GM12878 (cell line): ENCODE measurements around the gene EPB41L4B. TPM values are rescaled to one million over a fixed set of nuclear protein-coding genes. Genes with fewer than 3 reads are reported as not detected.

ENCODE experiments used
- ATAC-seq: fragments of 200-7000 bp; cut with Tn5 transposase; 3 replicates; pipeline ENCODE4 v1.9.1; 2020; ENCODE audit warnings: mild to moderate bottlenecking, moderate library complexity
- BruUV-seq: library from RNA; stranded (reverse); fragments of 400-500 nt; replicated peaks from 2 replicates; lab custom pipeline; 2021; lab: Mats Ljungman, UMichigan
- CTCF ChIA-PET: fragments of 300-600 bp; sonication (Branson Sonifier 250); formaldehyde crosslinking; extraction: SDS; loops from one replicate; lab custom pipeline; 2021; ENCODE audit warnings: inconsistent platforms; lab: Yijun Ruan, JAX
- POLR2A ChIA-PET: fragments of 350-600 bp; formaldehyde crosslinking; extraction: SDS; loops from one replicate; lab custom pipeline; 2021; ENCODE audit warnings: inconsistent platforms; lab: Charles Lee
- RAD21 ChIA-PET: fragments of 300-600 bp; sonication (Branson Sonifier 250); formaldehyde crosslinking; loops from one replicate; lab custom pipeline; 2023; ENCODE audit warnings: antibody characterized with exemption; ENCODE audit not compliant: unreplicated experiment; lab: Charles Lee
- SMC1A ChIA-PET: fragments of 300-600 bp; sonication (Branson Sonifier 250); formaldehyde crosslinking; loops from one replicate; lab custom pipeline; 2023; ENCODE audit not compliant: unreplicated experiment, uncharacterized antibody; lab: Charles Lee
- DNase-seq: peaks from one replicate; pipeline ENCODE4 v3.0.0-alpha.2; 2011; ENCODE audit warnings: low read depth, low spot score
- FAIRE-seq: peaks from 3 replicates; lab custom pipeline; 2011; peaks lifted over from hg19 to GRCh38; lab: Jason Lieb, UNC
- H2AFZ ChIP-seq: 2 replicates; pipeline ENCODE4 v1.6.0; 2011; ENCODE audit warnings: low read depth, low read length, control low read depth; ENCODE audit not compliant: control insufficient read depth
- H3K27ac ChIP-seq: 2 replicates; pipeline ENCODE4 v1.5.1; 2011; ENCODE audit warnings: control low read depth; ENCODE audit not compliant: control insufficient read depth, insufficient read depth
- H3K27me3 ChIP-seq, 2 experiments: replicated peaks in 1 of 2; 2 replicates each; pipeline versions ENCODE4 v1.6.0 to v1.6.1; 2011; ENCODE audit warnings: low read length in 1 of 2; ENCODE audit not compliant: control insufficient read depth in 2 of 2, insufficient read depth in 2 of 2
- H3K36me3 ChIP-seq, 2 experiments: 2 replicates each; pipeline ENCODE4 v1.5.1; 2011; ENCODE audit warnings: low read length in 1 of 2; ENCODE audit not compliant: control insufficient read depth in 2 of 2, insufficient read depth in 2 of 2
- H3K4me1 ChIP-seq: 2 replicates; pipeline ENCODE4 v1.6.1; 2011; ENCODE audit warnings: mild to moderate bottlenecking, low read length, moderate library complexity, mixed read lengths; ENCODE audit not compliant: control insufficient read depth, insufficient read depth
- H3K4me2 ChIP-seq: 2 replicates; pipeline ENCODE4 v1.6.0; 2011; ENCODE audit warnings: control low read depth; ENCODE audit not compliant: control insufficient read depth, insufficient read depth
- H3K4me3 ChIP-seq: fragments of 200-600 bp; sonication (generic); 2 replicates; pipeline ENCODE4 v1.5.1; 2016
- H3K79me2 ChIP-seq: 2 replicates; pipeline ENCODE4 v1.6.0; 2011; ENCODE audit warnings: low read length; ENCODE audit not compliant: control insufficient read depth, insufficient read depth
- H3K9ac ChIP-seq: 2 replicates; pipeline ENCODE4 v1.8.0; 2011; ENCODE audit warnings: low read length, control low read depth, mixed read lengths; ENCODE audit not compliant: control insufficient read depth, insufficient read depth
- H3K9me3 ChIP-seq: replicated peaks from 3 replicates; pipeline ENCODE4 v1.5.1; 2011; ENCODE audit warnings: mild to moderate bottlenecking, low read length; ENCODE audit not compliant: control insufficient read depth, insufficient read depth
- H4K20me1 ChIP-seq: 2 replicates; pipeline ENCODE4 v1.6.0; 2011; ENCODE audit not compliant: control insufficient read depth, insufficient read depth
- CBX5 ChIP-seq: sonication (generic); IDR thresholded peaks from 2 replicates; pipeline ENCODE4 v1.6.1; 2016; ENCODE audit warnings: low read depth, moderate library complexity, mild to moderate bottlenecking, inconsistent platforms
- KLF5 ChIP-seq: fragments of 450-650 bp; IDR thresholded peaks from 2 replicates; pipeline ENCODE4 v1.6.1; 2014; ENCODE audit warnings: mild to moderate bottlenecking; ENCODE audit not compliant: partially characterized antibody
- MTA3 ChIP-seq: IDR thresholded peaks from 2 replicates; pipeline ENCODE4 v1.6.1; 2012; ENCODE audit warnings: low read length, inconsistent platforms, borderline replicate concordance
- NKRF ChIP-seq: fragments of 450-650 bp; conservative IDR thresholded peaks from 2 replicates; pipeline ENCODE4 v1.6.1; 2017; ENCODE audit warnings: mild to moderate bottlenecking, moderate library complexity
- NR2C2 ChIP-seq: IDR thresholded peaks from 2 replicates; pipeline ENCODE4 v1.6.1; 2011; ENCODE audit warnings: borderline replicate concordance, low read depth; ENCODE audit not compliant: control insufficient read depth, insufficient read length
- PBX3 ChIP-seq: IDR thresholded peaks from 2 replicates; pipeline ENCODE4 v1.6.1; 2011; ENCODE audit warnings: mild to moderate bottlenecking, low read depth, low read length, moderate library complexity; ENCODE audit not compliant: insufficient replicate concordance
- SKIL ChIP-seq: fragments of 450-650 bp; IDR thresholded peaks from 2 replicates; pipeline ENCODE4 v1.6.1; 2017; ENCODE audit warnings: mild to moderate bottlenecking, low read depth, inconsistent platforms; ENCODE audit not compliant: poor library complexity, severe bottlenecking
- SMC3 ChIP-seq: IDR thresholded peaks from 2 replicates; pipeline ENCODE4 v1.6.1; 2011; ENCODE audit warnings: low read length, improper control_type of control experiment, borderline replicate concordance
- SREBF2 ChIP-seq: IDR thresholded peaks from 2 replicates; pipeline ENCODE4 v1.6.1; 2012; ENCODE audit warnings: mild to moderate bottlenecking, low read length
- STAT1 ChIP-seq: fragments of 450-650 bp; conservative IDR thresholded peaks from 2 replicates; pipeline ENCODE4 v1.6.1; 2014; ENCODE audit warnings: antibody characterized with exemption, mild to moderate bottlenecking
- SUPT20H ChIP-seq: IDR thresholded peaks from 2 replicates; pipeline ENCODE4 v1.6.1; 2011; ENCODE audit warnings: low read depth, mild to moderate bottlenecking, low read length, moderate library complexity, borderline replicate concordance; ENCODE audit not compliant: control insufficient read depth
- ZZZ3 ChIP-seq: IDR thresholded peaks from 2 replicates; pipeline ENCODE4 v1.6.1; 2011; ENCODE audit warnings: low read depth; ENCODE audit not compliant: control insufficient read depth, insufficient read length
- WGBS: methylation state at CpG from one replicate; pipeline ENCODE4 v1.1.6; 2016; ENCODE audit warnings: low lambda C conversion rate; ENCODE audit not compliant: insufficient replicate concordance, insufficient coverage; ENCODE audit errors: missing lambda C conversion rate; 5-methylcytosine and 5-hydroxymethylcytosine counted together
- in situ Hi-C: fragments of 300-500 bp; cut with MboI; formaldehyde crosslinking; loops from 9 replicates; pipeline ENCODE4 v1.14.3; 2018; ENCODE audit warnings: mixed read lengths
- intact Hi-C: fragments of 100-400 bp; cut with micrococcal nuclease; formaldehyde crosslinking; loops from one replicate; pipeline ENCODE4 v1.14.2; 2022; ENCODE audit not compliant: unreplicated experiment
- polyA plus RNA-seq, 11 experiments: library from polyadenylated mRNA; depleted of rRNA in 4 of 11; unstranded in 6 of 11; stranded (reverse) in 5 of 11; fragments of >200 nt; fragmentation: Nextera tagmentation in 4 of 11; fragmentation: Illumina TruSeq in 1 of 11; extraction: Ambion mirVana in 4 of 11; extraction: Trizol in 1 of 11; gene quantifications; 1 replicate in 1 of 11; 2 replicates in 10 of 11; pipeline versions ENCODE4 v1.2.1 to v1.2.3, GENCODE V29; 2011 to 2016; ENCODE audit warnings: inconsistent platforms in 2 of 11, missing spikeins in 2 of 11, low read depth in 1 of 11
- total RNA-seq, 4 experiments: library from RNA; depleted of rRNA in 3 of 4; stranded (reverse); fragments of >200 nt in 3 of 4; fragmentation: Illumina TruSeq in 1 of 4; extraction: Trizol in 1 of 4; gene quantifications; 2 replicates each; pipeline versions ENCODE4 v1.2.1 to v1.2.3, GENCODE V29; 2013 to 2021

The EPB41L4B gene
- total and polyA plus RNA-seq, 10 of the 15 experiments (the other 5 are each of a cell fraction or from before 2014, with no cell fraction given): 0.04 to 0.75 (median 0.13) TPM; not detected in 1

GRCh38 chr9:109319017-109319625, 1.7 kb downstream of the EPB41L4B start:
- no peaks in the 10 kb centered on the region for H3K36me3 ChIP-seq
- H2AFZ ChIP-seq: no peak overlapping the region
- ChIA-PET POLR2A (no interaction called here), RAD21 (interaction anchor here (0.6 to 1.0 kb wide), 2 partner anchors 40 to 475 kb away, joined by 3 read pairs; no protein-coding TSS in a partner anchor), SMC1A (no interaction called here), CTCF (no interaction called here)
- no peak overlapping the region for H3K4me3 ChIP-seq
- no TSS peak for BruUV-seq
- H3K4me1 ChIP-seq: no peaks in the 10 kb centered on the region
- in situ Hi-C loops: no loop called here
- intact Hi-C loops: no loop called here
- DNase-seq (no peak), ATAC-seq (no peak), FAIRE-seq (no peak)
- 9% methylated on average over 25 of the region's 41 CpGs for WGBS
- no peak overlapping the region for H3K4me2 ChIP-seq
- no peak overlapping the region for H3K9ac ChIP-seq
- H3K79me2 ChIP-seq: no peaks in the 10 kb centered on the region
- TF ChIP-seq SREBF2: no peak
- TF ChIP-seq STAT1: no peak
- no peak for TF ChIP-seq PBX3
- no peak for TF ChIP-seq CBX5
- no peak for TF ChIP-seq NKRF
- TF ChIP-seq KLF5: no peak
- no peak for TF ChIP-seq NR2C2
- no peak for TF ChIP-seq SUPT20H
- no peak for TF ChIP-seq ZZZ3
- no peak for TF ChIP-seq MTA3
- no peak for TF ChIP-seq SMC3
- TF ChIP-seq SKIL: no peak
- no peaks in the 10 kb centered on the region for H3K9me3 ChIP-seq
- H3K27ac ChIP-seq: no peak overlapping the region
- peaks cover 5 to 6% of the 10 kb centered on the region in 2 experiments for H3K27me3 ChIP-seq
- no peaks in the 10 kb centered on the region for H4K20me1 ChIP-seq
